Mucosa of descending colon (tissue), 3 donors: ENCODE data around the gene FMOD. TPM values are rescaled to one million over a fixed set of nuclear protein-coding genes. Genes with fewer than 3 reads are reported as not detected.

ENCODE experiments used
- ATAC-seq: fragments of 200-7000 bp; cut with Tn5 transposase; one replicate; pipeline ENCODE4 v1.9.1; 2020; ENCODE audit warnings: mild to moderate bottlenecking, moderate library complexity
- DNase-seq, 3 donors: peaks; one replicate each; pipeline ENCODE4 v3.0.0-alpha.2; 2020
- H3K36me3 ChIP-seq: fragments of 200-600 bp; one replicate; pipeline ENCODE4 v1.8.0; 2021; ENCODE audit warnings: low read depth, mild to moderate bottlenecking
- H3K4me1 ChIP-seq: fragments of 200-600 bp; one replicate; pipeline ENCODE4 v1.8.0; 2021; ENCODE audit warnings: low read depth, mild to moderate bottlenecking
- H3K4me3 ChIP-seq: fragments of 200-600 bp; one replicate; pipeline ENCODE4 v1.8.0; 2021; ENCODE audit warnings: mild to moderate bottlenecking
- H3K9me3 ChIP-seq: fragments of 200-600 bp; one replicate; pipeline ENCODE4 v1.8.0; 2021; ENCODE audit warnings: mild to moderate bottlenecking
- CTCF ChIP-seq: fragments of 200-600 bp; IDR thresholded peaks from one replicate; pipeline ENCODE4 v1.8.0; 2022; ENCODE audit warnings: antibody characterized with exemption, mild to moderate bottlenecking
- intact Hi-C, 2 donors: fragments of 100-400 bp; cut with DNase I in 1 of 2; cut with micrococcal nuclease in 1 of 2; formaldehyde crosslinking; loops; one replicate each; pipeline versions ENCODE4 v1.11.0 to v1.11.1; 2022; cut with DNase I, micrococcal nuclease
- total RNA-seq, 3 donors: library from RNA; stranded (reverse); fragmentation: NEBNext Ultra II Directional in 2 of 3; extraction: Animal tissue kit (Norgen Biotek cat#: 25700) in 2 of 3; gene quantifications; one replicate each; pipeline versions ENCODE4 v1.2.1 to v1.2.4, GENCODE V29; 2021 to 2023
- donor health status: DM: no; HTN: no; CAD: no; lungs with moderate emphysema.
- donor health status: DM: no; HTN: no; CAD: no.
- donor health status: DM: no; HTN: yes; CAD: no.

FMOD gene
- total RNA-seq, 3 donors from 2014 or later, result 26.6 to 45.7 (median 33.3) TPM

GRCh38 chr1:203311368-203312301 is 39.3 kb downstream of the FMOD start:
- H3K9me3 ChIP-seq, result no peaks in the 10 kb centered on the region
- peaks cover 31% of the 10 kb centered on the region for H3K4me1 ChIP-seq
- no peak overlapping the region for H3K4me3 ChIP-seq
- intact Hi-C loops, result no loop called here
- no peak for ATAC-seq
- TF ChIP-seq CTCF, result no peak
- DNase-seq, result no peak
- no peaks in the 10 kb centered on the region for H3K36me3 ChIP-seq

- ATAC-seq (no peak), DNase-seq (no peak)
- peaks cover 24% of the 10 kb centered on the region for H3K4me1 ChIP-seq
- H3K9me3 ChIP-seq, result no peaks in the 10 kb centered on the region
- TF ChIP-seq CTCF, result no peak
- no peak overlapping the region for H3K4me3 ChIP-seq
- intact Hi-C loops, result no loop called here
- H3K36me3 ChIP-seq, result no peaks in the 10 kb centered on the region
Measured at GRCh38 chr1:203308923-203309331, 42.0 kb downstream of the FMOD start.

- TF ChIP-seq CTCF, result no peak
- DNase-seq (peak in 1 of 3 donors; percentile 32), ATAC-seq (no peak)
- Histone ChIP-seq H3K4me1 (peaks cover 26% of the 10 kb centered on the region), H3K4me3 (no peak overlapping the region), H3K36me3 (no peaks in the 10 kb centered on the region), H3K9me3 (no peaks in the 10 kb centered on the region)
- intact Hi-C loops, result no loop called here
Measured at GRCh38 chr1:203308328-203308922, 42.5 kb downstream of the FMOD start.

GRCh38 chr1:203307641-203308126 is 43.2 kb downstream of the FMOD start:
- H3K4me3 ChIP-seq, result no peak overlapping the region
- H3K4me1 ChIP-seq, result peaks cover 26% of the 10 kb centered on the region
- no peak for ATAC-seq
- no peaks in the 10 kb centered on the region for H3K36me3 ChIP-seq
- DNase-seq, result peak in 1 of 3 donors; percentile 36
- no peaks in the 10 kb centered on the region for H3K9me3 ChIP-seq
- intact Hi-C loops, result no loop called here
- no peak for TF ChIP-seq CTCF

- intact Hi-C loops, result no loop called here
- no peak for ATAC-seq
- DNase-seq, result peak; percentile 68 to 72 (median 72)
Measured at GRCh38 chr1:203306965-203307541, 43.9 kb downstream of the FMOD start.

More at GRCh38 chr1:203306965-203307541, 43.9 kb downstream of the FMOD start:
- TF ChIP-seq CTCF, result no peak
- Histone ChIP-seq H3K4me3 (peak overlapping the region; percentile 33), H3K36me3 (no peaks in the 10 kb centered on the region), H3K9me3 (no peaks in the 10 kb centered on the region), H3K4me1 (peaks cover 26% of the 10 kb centered on the region)
